PC-3 (cell line): Measurements from ENCODE around the gene PRKCE. TPM values are rescaled to one million over a fixed set of nuclear protein-coding genes. Genes with fewer than 3 reads are reported as not detected.

Experiments
- ATAC-seq: fragments of 200-7000 bp; cut with Tn5 transposase; 2 replicates; pipeline ENCODE4 v1.9.1; 2020; ENCODE audit warnings: mild to moderate bottlenecking, moderate library complexity
- BruUV-seq: library from RNA; stranded (reverse); fragments of 400-500 nt; replicated peaks from 2 replicates; lab custom pipeline; 2021; lab: Mats Ljungman, UMichigan
- CTCF ChIA-PET: fragments of 300-600 bp; sonication (Branson Sonifier 250); formaldehyde crosslinking; loops from one replicate; lab custom pipeline; 2022; ENCODE audit warnings: antibody characterized with exemption; lab: Charles Lee
- POLR2A ChIA-PET: fragments of 300-600 bp; sonication (Branson Sonifier 250); formaldehyde crosslinking; loops from one replicate; lab custom pipeline; 2022; ENCODE audit warnings: antibody characterized with exemption; ENCODE audit not compliant: unreplicated experiment; lab: Charles Lee
- DNase-seq: peaks from one replicate; pipeline ENCODE4 v3.0.0-alpha.2; 2015
- H2AFZ ChIP-seq: fragments of 300-600 bp; sonication (generic); 2 replicates; pipeline ENCODE4 v1.6.0; 2016; ENCODE audit warnings: antibody characterized with exemption, low read length
- H3F3A ChIP-seq: fragments of 300-600 bp; sonication (generic); one replicate; pipeline ENCODE4 v1.6.0; 2017; ENCODE audit warnings: antibody characterized with exemption, low read length, control low read depth, mild to moderate bottlenecking; ENCODE audit not compliant: unreplicated experiment
- H3K27ac ChIP-seq: fragments of 300-600 bp; sonication (generic); 2 replicates; pipeline ENCODE4 v1.5.1; 2016; ENCODE audit warnings: mild to moderate bottlenecking, low read length
- H3K27me3 ChIP-seq: fragments of 300-600 bp; sonication (generic); 2 replicates; pipeline ENCODE4 v1.6.1; 2016; ENCODE audit warnings: low read length, mixed read lengths
- H3K36me3 ChIP-seq: fragments of 300-600 bp; sonication (generic); 2 replicates; pipeline ENCODE4 v1.6.1; 2016; ENCODE audit warnings: low read depth, mixed run types, low read length, mixed read lengths
- H3K4me1 ChIP-seq: fragments of 300-600 bp; sonication (generic); 2 replicates; pipeline ENCODE4 v1.5.1; 2016; ENCODE audit warnings: low read length; ENCODE audit not compliant: insufficient read depth
- H3K4me2 ChIP-seq: fragments of 300-600 bp; sonication (generic); 2 replicates; pipeline ENCODE4 v1.6.0; 2016; ENCODE audit warnings: low read length
- H3K4me3 ChIP-seq: fragments of 300-600 bp; sonication (generic); 2 replicates; pipeline ENCODE4 v1.5.1; 2016; ENCODE audit warnings: mild to moderate bottlenecking, low read length, mixed read lengths
- H3K79me2 ChIP-seq: fragments of 300-600 bp; sonication (generic); 2 replicates; pipeline ENCODE4 v1.6.1; 2017; ENCODE audit warnings: low read length, mixed read lengths
- H3K9ac ChIP-seq: fragments of 300-600 bp; sonication (generic); 2 replicates; pipeline ENCODE4 v1.6.0; 2016; ENCODE audit warnings: mild to moderate bottlenecking, low read length
- H3K9me2 ChIP-seq: fragments of 300-600 bp; sonication (generic); replicated peaks from 2 replicates; pipeline ENCODE4 v1.6.1; 2016; ENCODE audit warnings: mixed run types, low read length, mixed read lengths
- H3K9me3 ChIP-seq: fragments of 300-600 bp; sonication (generic); 2 replicates; pipeline ENCODE4 v1.6.1; 2016; ENCODE audit warnings: low read length, mixed read lengths
- H4K20me1 ChIP-seq: fragments of 300-600 bp; sonication (generic); 2 replicates; pipeline ENCODE4 v1.6.1; 2016; ENCODE audit warnings: low read length, mixed read lengths
- CTCF ChIP-seq: fragments of 300-600 bp; sonication (generic); conservative IDR thresholded peaks from 2 replicates; pipeline ENCODE4 v1.5.1; 2017; ENCODE audit warnings: antibody characterized with exemption, low read depth, mild to moderate bottlenecking, low read length
- EZH2 ChIP-seq: fragments of 300-600 bp; sonication (generic); IDR thresholded peaks from one replicate; pipeline ENCODE4 v1.6.1; 2017; ENCODE audit warnings: antibody characterized with exemption, mild to moderate bottlenecking, low read length; ENCODE audit not compliant: unreplicated experiment
- EZH2phosphoT487 ChIP-seq: fragments of 300-600 bp; sonication (generic); IDR thresholded peaks from 2 replicates; pipeline ENCODE4 v1.6.1; 2018; ENCODE audit warnings: mild to moderate bottlenecking, antibody characterized with exemption, low read length, borderline replicate concordance
- intact Hi-C: fragments of 100-400 bp; cut with micrococcal nuclease; formaldehyde crosslinking; loops from 2 replicates; pipeline ENCODE4 v1.9.0; 2023
- total RNA-seq: library from RNA; depleted of rRNA; stranded (reverse); fragments of >200 nt; gene quantifications from 2 replicates; pipeline ENCODE4 v1.2.3, GENCODE V29; 2014

Gene PRKCE
- total RNA-seq, 1 experiment from 2014 or later, result 7.0 TPM

GRCh38 chr2:45994060-45994459 is 342.6 kb downstream of the PRKCE start:
- Histone ChIP-seq H3K9ac (no peak overlapping the region), H3K4me2 (no peak overlapping the region), H3K9me2 (no peaks in the 10 kb centered on the region), H3K9me3 (peaks cover 6% of the 10 kb centered on the region; the same call in 1 of the 2 replicates), H3K27ac (no peak overlapping the region), H3K36me3 (peaks cover 3% of the 10 kb centered on the region; the same call in 1 of the 2 replicates), H3K79me2 (no peaks in the 10 kb centered on the region), H2AFZ (no peak overlapping the region), H4K20me1 (no peaks in the 10 kb centered on the region), H3K27me3 (no peaks in the 10 kb centered on the region), H3K4me3 (no peak overlapping the region), H3F3A (no peaks in the 10 kb centered on the region), H3K4me1 (peaks cover 30% of the 10 kb centered on the region)
- ATAC-seq, result no peak
- no TSS peak for BruUV-seq
- TF ChIP-seq EZH2, result no peak
- no peak for TF ChIP-seq CTCF
- TF ChIP-seq EZH2phosphoT487, result no peak
- no peak for DNase-seq
- ChIA-PET POLR2A (interaction anchor here (0.6 kb wide), 1 partner anchor 651 kb away, joined by 3 read pairs; no protein-coding TSS in a partner anchor), CTCF (interaction anchor here (0.7 to 1.1 kb wide), 2 partner anchors 300 to 398 kb away, joined by 3 read pairs; no protein-coding TSS in a partner anchor)
- intact Hi-C loops, result loop anchor here (5.0 kb wide), 2 partner anchors 68 to 303 kb away; partner anchors contain the start of gene EPAS1

- Histone ChIP-seq H2AFZ (no peak overlapping the region), H3K9me3 (peaks cover 3% of the 10 kb centered on the region; the same call in 1 of the 2 replicates), H3K79me2 (no peaks in the 10 kb centered on the region), H3K4me3 (no peak overlapping the region), H3K27me3 (no peaks in the 10 kb centered on the region), H3K9me2 (no peaks in the 10 kb centered on the region), H3K9ac (no peak overlapping the region), H4K20me1 (no peaks in the 10 kb centered on the region), H3K36me3 (peaks cover 3% of the 10 kb centered on the region; the same call in 1 of the 2 replicates), H3K4me2 (no peak overlapping the region), H3F3A (no peaks in the 10 kb centered on the region), H3K27ac (no peak overlapping the region), H3K4me1 (peaks cover 6% of the 10 kb centered on the region; the same call in 1 of the 2 replicates)
- no TSS peak for BruUV-seq
- ChIA-PET POLR2A (no interaction called here), CTCF (no interaction called here)
- intact Hi-C loops, result no loop called here
- ATAC-seq, result no peak
- no peak for DNase-seq
- TF ChIP-seq EZH2phosphoT487, result no peak
- no peak for TF ChIP-seq CTCF
- no peak for TF ChIP-seq EZH2
These were observed 349.2 kb downstream of the PRKCE start for GRCh38 chr2:46000660-46001059.

GRCh38 chr2:46001290-46001689 is 349.8 kb downstream of the PRKCE start:
- no peak for DNase-seq
- CTCF ChIA-PET, result no interaction called here
- no peak for ATAC-seq
- no TSS peak for BruUV-seq
- POLR2A ChIA-PET, result no interaction called here
- Histone ChIP-seq H3K4me2 (no peak overlapping the region), H3K9me3 (no peaks in the 10 kb centered on the region), H3K79me2 (no peaks in the 10 kb centered on the region), H3K27me3 (no peaks in the 10 kb centered on the region), H3K4me1 (peaks cover 6% of the 10 kb centered on the region; the same call in 1 of the 2 replicates), H3K9me2 (no peaks in the 10 kb centered on the region), H2AFZ (no peak overlapping the region), H3F3A (no peaks in the 10 kb centered on the region), H3K9ac (no peak overlapping the region), H4K20me1 (no peaks in the 10 kb centered on the region), H3K27ac (no peak overlapping the region), H3K4me3 (no peak overlapping the region), H3K36me3 (no peaks in the 10 kb centered on the region)
- TF ChIP-seq CTCF (no peak), EZH2phosphoT487 (no peak), EZH2 (no peak)
- intact Hi-C loops, result no loop called here
